Activated CD4-positive, alpha-beta memory T cell treated with anti-CD3 and anti-CD28 coated beads for 36 hours (primary cell): ENCODE data around the gene TMEM91. TPM values are rescaled to one million over a fixed set of nuclear protein-coding genes. Genes with fewer than 3 reads are reported as not detected.

ENCODE experiments used
- CTCF ChIA-PET: fragments of 350-600 bp; sonication (Branson Sonifier 250); formaldehyde crosslinking; loops from one replicate; lab custom pipeline; 2021; ENCODE audit warnings: antibody characterized with exemption, inconsistent platforms; lab: Charles Lee
- POLR2A ChIA-PET: fragments of 350-600 bp; sonication (Branson Sonifier 250); formaldehyde crosslinking; loops from one replicate; lab custom pipeline; 2021; ENCODE audit warnings: antibody characterized with exemption; lab: Charles Lee
- DNase-seq: peaks from one replicate; pipeline ENCODE4 v3.0.0-alpha.2; 2020
- H3K27ac Mint-ChIP-seq: one replicate; pipeline ENCODE4 v1.8.0; 2021; ENCODE audit warnings: mixed read lengths
- H3K27me3 Mint-ChIP-seq: one replicate; pipeline ENCODE4 v1.8.0; 2021; ENCODE audit warnings: mixed read lengths
- H3K36me3 Mint-ChIP-seq: one replicate; pipeline ENCODE4 v1.8.0; 2021; ENCODE audit warnings: mixed read lengths
- H3K4me1 Mint-ChIP-seq: one replicate; pipeline ENCODE4 v1.8.0; 2021; ENCODE audit warnings: low read depth, mixed read lengths
- H3K4me3 Mint-ChIP-seq: one replicate; pipeline ENCODE4 v1.8.0; 2021; ENCODE audit warnings: mild to moderate bottlenecking, mixed read lengths
- H3K9me3 Mint-ChIP-seq: one replicate; pipeline ENCODE4 v1.8.0; 2021; ENCODE audit warnings: mixed read lengths
- intact Hi-C: fragments of 100-400 bp; cut with micrococcal nuclease; formaldehyde crosslinking; loops from one replicate; pipeline ENCODE4 v1.15.1; 2023
- total RNA-seq, 2 experiments: library from RNA; stranded (reverse); gene quantifications; one replicate each; pipeline ENCODE4 v1.2.3, GENCODE V29; 2021

Gene TMEM91
- total RNA-seq, result 1 to 10 TPM; 4.5 to 4.6 TPM

- Mint-ChIP-seq H3K36me3 (no peaks in the 10 kb centered on the region), H3K4me1 (peaks cover 13% of the 10 kb centered on the region), H3K27ac (no peak within 1 kb of the TSS), H3K9me3 (no peaks in the 10 kb centered on the region), H3K4me3 (peak within 1 kb of the TSS; percentile 65), H3K27me3 (no peaks in the 10 kb centered on the region)
- POLR2A ChIA-PET, result no interaction called here
- intact Hi-C loops, result no loop called here
- CTCF ChIA-PET, result no interaction called here
- DNase-seq, result no peak
Measured at GRCh38 chr19:41376241-41376997, at the start of gene TMEM91. Gene TMEM91, plus strand, starts transcription at chr19:41376533. Its CDS starts 1,777 bp downstream, at chr19:41378310.

- peak overlapping the region; percentile 93 for H3K27ac Mint-ChIP-seq
- ChIA-PET CTCF (interaction anchor here (0.6 to 3.6 kb wide), 6 partner anchors 19 to 508 kb away, joined by 3 to 24 read pairs (median 4); partner anchors contain the start of genes HNRNPUL1 and TGFB1), POLR2A (interaction anchor here (0.6 to 3.1 kb wide), 11 partner anchors 15 to 222 kb away, joined by 3 to 43 read pairs (median 4); partner anchors contain the start of genes HNRNPUL1 and TGFB1)
- intact Hi-C loops, result loop anchor here (1.0 kb wide), 1 partner anchor 24 kb away; no protein-coding TSS in a partner anchor
- H3K9me3 Mint-ChIP-seq, result no peaks in the 10 kb centered on the region
- H3K36me3 Mint-ChIP-seq, result peaks cover 37% of the 10 kb centered on the region
- H3K4me1 Mint-ChIP-seq, result peaks cover 51% of the 10 kb centered on the region
- DNase-seq, result peak; percentile 43
- peak overlapping the region; percentile 75 for H3K4me3 Mint-ChIP-seq
- no peaks in the 10 kb centered on the region for H3K27me3 Mint-ChIP-seq
Measured at GRCh38 chr19:41327076-41327575, 49.2 kb upstream of the TMEM91 start.

GRCh38 chr19:41327576-41328156, 48.7 kb upstream of the TMEM91 start:
- Mint-ChIP-seq H3K27ac (peak overlapping the region; percentile 96), H3K4me3 (peak overlapping the region; percentile 80), H3K4me1 (peaks cover 56% of the 10 kb centered on the region), H3K27me3 (no peaks in the 10 kb centered on the region), H3K9me3 (no peaks in the 10 kb centered on the region), H3K36me3 (peaks cover 42% of the 10 kb centered on the region)
- peak; percentile 93 for DNase-seq
- ChIA-PET CTCF (interaction anchor here (0.6 to 3.6 kb wide), 7 partner anchors 19 to 509 kb away, joined by 3 to 24 read pairs (median 3); partner anchors contain the start of genes HNRNPUL1 and TGFB1), POLR2A (interaction anchor here (0.6 to 3.1 kb wide), 11 partner anchors 14 to 221 kb away, joined by 3 to 43 read pairs (median 4); partner anchors contain the start of genes HNRNPUL1 and TGFB1)
- intact Hi-C loops, result loop anchor here (1.0 kb wide), 3 partner anchors 17 to 64 kb away; partner anchors contain the start of gene CCDC97

- H3K4me1 Mint-ChIP-seq, result peaks cover 58% of the 10 kb centered on the region
- intact Hi-C loops, result loop anchor here (1.0 kb wide), 2 partner anchors 18 to 65 kb away; partner anchors contain the start of gene CCDC97
- ChIA-PET CTCF (interaction anchor here (1.0 to 3.6 kb wide), 4 partner anchors 20 to 509 kb away, joined by 3 to 24 read pairs (median 3); partner anchors contain the start of gene TGFB1), POLR2A (interaction anchor here (0.9 to 3.1 kb wide), 7 partner anchors 13 to 65 kb away, joined by 3 to 43 read pairs (median 4); partner anchors contain the start of genes HNRNPUL1 and TGFB1)
- peaks cover 44% of the 10 kb centered on the region for H3K36me3 Mint-ChIP-seq
- peak overlapping the region; percentile 80 for H3K4me3 Mint-ChIP-seq
- peak overlapping the region; percentile 96 for H3K27ac Mint-ChIP-seq
- no peaks in the 10 kb centered on the region for H3K27me3 Mint-ChIP-seq
- DNase-seq, result peak; percentile 80
- H3K9me3 Mint-ChIP-seq, result no peaks in the 10 kb centered on the region
Measured at GRCh38 chr19:41328157-41328841, 48.0 kb upstream of the TMEM91 start.

- no peak for DNase-seq
- Mint-ChIP-seq H3K27me3 (no peaks in the 10 kb centered on the region), H3K4me3 (peak overlapping the region; percentile 80), H3K27ac (peak overlapping the region; percentile 96), H3K9me3 (no peaks in the 10 kb centered on the region), H3K4me1 (peaks cover 58% of the 10 kb centered on the region), H3K36me3 (peaks cover 47% of the 10 kb centered on the region)
- ChIA-PET POLR2A (interaction anchor here (2.6 to 3.1 kb wide), 2 partner anchors 22 to 65 kb away, joined by 22 to 43 read pairs; partner anchors contain the start of genes HNRNPUL1 and TGFB1), CTCF (interaction anchor here (1.6 to 3.6 kb wide), 3 partner anchors 21 to 67 kb away, joined by 3 to 24 read pairs (median 3); partner anchors contain the start of gene TGFB1)
- intact Hi-C loops, result loop anchor here (1.0 kb wide), 2 partner anchors 19 to 66 kb away; partner anchors contain the start of gene CCDC97
Measured at GRCh38 chr19:41328842-41329225, 47.5 kb upstream of the TMEM91 start.

GRCh38 chr19:41330481-41330880, 45.9 kb upstream of the TMEM91 start:
- Mint-ChIP-seq H3K4me1 (peaks cover 54% of the 10 kb centered on the region), H3K9me3 (no peaks in the 10 kb centered on the region), H3K27me3 (no peaks in the 10 kb centered on the region), H3K27ac (peak overlapping the region; percentile 43), H3K4me3 (no peak overlapping the region), H3K36me3 (peaks cover 50% of the 10 kb centered on the region)
- intact Hi-C loops, result no loop called here
- CTCF ChIA-PET, result interaction anchor here (0.7 kb wide), 1 partner anchor 22 kb away, joined by 3 read pairs; no protein-coding TSS in a partner anchor
- DNase-seq, result no peak
- POLR2A ChIA-PET, result no interaction called here

GRCh38 chr19:41330946-41331678, 45.2 kb upstream of the TMEM91 start:
- intact Hi-C loops, result no loop called here
- H3K27ac Mint-ChIP-seq, result peak overlapping the region; percentile 6
- no peaks in the 10 kb centered on the region for H3K27me3 Mint-ChIP-seq
- H3K4me3 Mint-ChIP-seq, result no peak overlapping the region
- no peak for DNase-seq
- no peaks in the 10 kb centered on the region for H3K9me3 Mint-ChIP-seq
- CTCF ChIA-PET, result interaction anchor here (1.2 kb wide), 1 partner anchor 20 kb away, joined by 4 read pairs; no protein-coding TSS in a partner anchor
- H3K4me1 Mint-ChIP-seq, result peaks cover 54% of the 10 kb centered on the region
- peaks cover 50% of the 10 kb centered on the region for H3K36me3 Mint-ChIP-seq
- POLR2A ChIA-PET, result interaction anchor here (1.6 kb wide), 1 partner anchor 21 kb away, joined by 5 read pairs; no protein-coding TSS in a partner anchor

GRCh38 chr19:41332000-41332399, 44.3 kb upstream of the TMEM91 start:
- ChIA-PET CTCF (interaction anchor here (1.2 kb wide), 1 partner anchor 19 kb away, joined by 4 read pairs; no protein-coding TSS in a partner anchor), POLR2A (interaction anchor here (1.6 kb wide), 1 partner anchor 20 kb away, joined by 5 read pairs; no protein-coding TSS in a partner anchor)
- H3K9me3 Mint-ChIP-seq, result no peaks in the 10 kb centered on the region
- H3K36me3 Mint-ChIP-seq, result peaks cover 48% of the 10 kb centered on the region
- no peak for DNase-seq
- H3K4me3 Mint-ChIP-seq, result no peak overlapping the region
- intact Hi-C loops, result no loop called here
- no peak overlapping the region for H3K27ac Mint-ChIP-seq
- no peaks in the 10 kb centered on the region for H3K27me3 Mint-ChIP-seq
- H3K4me1 Mint-ChIP-seq, result peaks cover 45% of the 10 kb centered on the region

- no peak overlapping the region for H3K27ac Mint-ChIP-seq
Measured at GRCh38 chr19:41332468-41332867, 43.9 kb upstream of the TMEM91 start.

GRCh38 chr19:41334793-41335192, 41.5 kb upstream of the TMEM91 start:
- Mint-ChIP-seq H3K27ac (peak overlapping the region; percentile 62), H3K4me3 (no peak overlapping the region), H3K9me3 (no peaks in the 10 kb centered on the region), H3K36me3 (peaks cover 41% of the 10 kb centered on the region), H3K27me3 (no peaks in the 10 kb centered on the region), H3K4me1 (peaks cover 31% of the 10 kb centered on the region)
- ChIA-PET POLR2A (no interaction called here), CTCF (interaction anchor here (1.2 kb wide), 1 partner anchor 34 kb away, joined by 3 read pairs; no protein-coding TSS in a partner anchor)
- intact Hi-C loops, result no loop called here
- no peak for DNase-seq

More at GRCh38 chr19:41332468-41332867, 43.9 kb upstream of the TMEM91 start:
- Mint-ChIP-seq H3K9me3 (no peaks in the 10 kb centered on the region), H3K27me3 (no peaks in the 10 kb centered on the region), H3K4me1 (peaks cover 44% of the 10 kb centered on the region), H3K36me3 (peaks cover 47% of the 10 kb centered on the region), H3K4me3 (no peak overlapping the region)
- POLR2A ChIA-PET, result interaction anchor here (1.6 kb wide), 1 partner anchor 19 kb away, joined by 5 read pairs; no protein-coding TSS in a partner anchor
- intact Hi-C loops, result no loop called here
- DNase-seq, result no peak
- CTCF ChIA-PET, result interaction anchor here (1.2 kb wide), 1 partner anchor 19 kb away, joined by 4 read pairs; no protein-coding TSS in a partner anchor
